Osteoblast (primary cell): ENCODE measurements around the gene ART5. TPM values are rescaled to one million over a fixed set of nuclear protein-coding genes. Genes with fewer than 3 reads are reported as not detected.
A peak's percentile ranks its signal among the peaks of the same experiment; 100 is the strongest.

Experiments
- DNase-seq: peaks from one replicate; pipeline ENCODE4 v3.0.0; 2011; ENCODE audit warnings: low spot score, mixed read lengths; ENCODE audit not compliant: insufficient read length; ENCODE audit errors: missing footprints
- H2AFZ ChIP-seq: 2 replicates; pipeline ENCODE4 v1.6.0; 2011; ENCODE audit warnings: mild to moderate bottlenecking, low read length
- H3K27ac ChIP-seq: 2 replicates; pipeline ENCODE4 v1.5.1; 2011; ENCODE audit warnings: mild to moderate bottlenecking, low read depth, low read length, moderate library complexity
- H3K27me3 ChIP-seq: 2 replicates; pipeline ENCODE4 v1.6.0; 2012; ENCODE audit warnings: mild to moderate bottlenecking, control low read depth, inconsistent platforms, low read length, moderate library complexity; ENCODE audit not compliant: insufficient read depth
- H3K36me3 ChIP-seq: 2 replicates; pipeline ENCODE4 v1.5.1; 2011; ENCODE audit warnings: mild to moderate bottlenecking, low read length, control low read depth, moderate library complexity; ENCODE audit not compliant: insufficient read depth
- H3K4me1 ChIP-seq: 2 replicates; pipeline ENCODE4 v1.5.1; 2011; ENCODE audit warnings: mild to moderate bottlenecking, low read length, control low read depth, moderate library complexity; ENCODE audit not compliant: insufficient read depth
- H3K4me2 ChIP-seq: 2 replicates; pipeline ENCODE4 v1.6.0; 2011; ENCODE audit warnings: mild to moderate bottlenecking, low read length; ENCODE audit not compliant: insufficient read depth
- H3K4me3 ChIP-seq: fragments of 200-600 bp; sonication (generic); 3 replicates; pipeline ENCODE4 v1.5.1; 2012; ENCODE audit warnings: mild to moderate bottlenecking, low read length, inconsistent platforms; ENCODE audit not compliant: insufficient read depth
- H3K79me2 ChIP-seq: 2 replicates; pipeline ENCODE4 v1.6.0; 2012; ENCODE audit warnings: mild to moderate bottlenecking, low read length, control low read depth, inconsistent platforms; ENCODE audit not compliant: insufficient read depth
- H3K9me3 ChIP-seq: 2 replicates; pipeline ENCODE4 v1.5.1; 2011; ENCODE audit warnings: low read depth, low read length, control low read depth
- H4K20me1 ChIP-seq: 2 replicates; pipeline ENCODE4 v1.6.0; 2012; ENCODE audit warnings: mild to moderate bottlenecking, low read length, control low read depth; ENCODE audit not compliant: insufficient read depth
- total RNA-seq: library from RNA; depleted of rRNA; stranded (reverse); fragments of >200 nt; gene quantifications from 2 replicates; pipeline ENCODE4 v1.2.3, GENCODE V29; 2012
- TF ChIP-seq, protein P1 (sequence below): IDR thresholded peaks from 2 replicates; pipeline ENCODE4 v1.5.1; 2011; ENCODE audit warnings: mild to moderate bottlenecking, low read depth, low read length, moderate library complexity; ENCODE audit errors: extremely low read depth

Gene ART5
- total RNA-seq, 1 donor: 0.36 TPM

DNA sequence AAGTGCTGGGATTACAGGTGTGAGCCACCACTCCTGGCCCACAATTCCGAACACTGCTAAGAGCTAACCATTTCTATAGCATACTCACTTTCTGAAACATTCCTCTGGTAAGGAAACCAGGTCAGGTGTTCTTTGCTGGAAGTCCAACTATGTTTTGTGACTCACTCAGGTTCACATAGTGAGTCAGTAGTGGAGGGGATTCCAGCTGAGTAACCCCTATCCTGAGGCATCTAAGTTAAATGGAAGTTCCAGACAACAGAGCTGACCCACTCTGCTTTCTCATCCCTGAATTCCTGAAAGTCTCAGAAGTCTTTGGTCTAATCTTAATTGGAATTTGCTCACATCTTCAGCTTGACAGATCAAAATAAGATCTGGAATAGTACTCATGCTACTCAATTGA lies 32.4 kb upstream of the ART5 start:
- H2AFZ ChIP-seq: no peak overlapping the region
- peak; percentile 87 for DNase-seq
- no peaks in the 10 kb centered on the region for H3K27me3 ChIP-seq
- H3K36me3 ChIP-seq: peaks cover 63% of the 10 kb centered on the region
- no peak overlapping the region for H3K27ac ChIP-seq
- no peaks in the 10 kb centered on the region for H3K79me2 ChIP-seq
- no peaks in the 10 kb centered on the region for H3K9me3 ChIP-seq
- H3K4me3 ChIP-seq: no peak overlapping the region
- no peaks in the 10 kb centered on the region for H3K4me1 ChIP-seq
- TF ChIP-seq, protein P1, sequence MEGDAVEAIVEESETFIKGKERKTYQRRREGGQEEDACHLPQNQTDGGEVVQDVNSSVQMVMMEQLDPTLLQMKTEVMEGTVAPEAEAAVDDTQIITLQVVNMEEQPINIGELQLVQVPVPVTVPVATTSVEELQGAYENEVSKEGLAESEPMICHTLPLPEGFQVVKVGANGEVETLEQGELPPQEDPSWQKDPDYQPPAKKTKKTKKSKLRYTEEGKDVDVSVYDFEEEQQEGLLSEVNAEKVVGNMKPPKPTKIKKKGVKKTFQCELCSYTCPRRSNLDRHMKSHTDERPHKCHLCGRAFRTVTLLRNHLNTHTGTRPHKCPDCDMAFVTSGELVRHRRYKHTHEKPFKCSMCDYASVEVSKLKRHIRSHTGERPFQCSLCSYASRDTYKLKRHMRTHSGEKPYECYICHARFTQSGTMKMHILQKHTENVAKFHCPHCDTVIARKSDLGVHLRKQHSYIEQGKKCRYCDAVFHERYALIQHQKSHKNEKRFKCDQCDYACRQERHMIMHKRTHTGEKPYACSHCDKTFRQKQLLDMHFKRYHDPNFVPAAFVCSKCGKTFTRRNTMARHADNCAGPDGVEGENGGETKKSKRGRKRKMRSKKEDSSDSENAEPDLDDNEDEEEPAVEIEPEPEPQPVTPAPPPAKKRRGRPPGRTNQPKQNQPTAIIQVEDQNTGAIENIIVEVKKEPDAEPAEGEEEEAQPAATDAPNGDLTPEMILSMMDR: no peak
- H4K20me1 ChIP-seq: no peaks in the 10 kb centered on the region
- no peak overlapping the region for H3K4me2 ChIP-seq

DNA sequence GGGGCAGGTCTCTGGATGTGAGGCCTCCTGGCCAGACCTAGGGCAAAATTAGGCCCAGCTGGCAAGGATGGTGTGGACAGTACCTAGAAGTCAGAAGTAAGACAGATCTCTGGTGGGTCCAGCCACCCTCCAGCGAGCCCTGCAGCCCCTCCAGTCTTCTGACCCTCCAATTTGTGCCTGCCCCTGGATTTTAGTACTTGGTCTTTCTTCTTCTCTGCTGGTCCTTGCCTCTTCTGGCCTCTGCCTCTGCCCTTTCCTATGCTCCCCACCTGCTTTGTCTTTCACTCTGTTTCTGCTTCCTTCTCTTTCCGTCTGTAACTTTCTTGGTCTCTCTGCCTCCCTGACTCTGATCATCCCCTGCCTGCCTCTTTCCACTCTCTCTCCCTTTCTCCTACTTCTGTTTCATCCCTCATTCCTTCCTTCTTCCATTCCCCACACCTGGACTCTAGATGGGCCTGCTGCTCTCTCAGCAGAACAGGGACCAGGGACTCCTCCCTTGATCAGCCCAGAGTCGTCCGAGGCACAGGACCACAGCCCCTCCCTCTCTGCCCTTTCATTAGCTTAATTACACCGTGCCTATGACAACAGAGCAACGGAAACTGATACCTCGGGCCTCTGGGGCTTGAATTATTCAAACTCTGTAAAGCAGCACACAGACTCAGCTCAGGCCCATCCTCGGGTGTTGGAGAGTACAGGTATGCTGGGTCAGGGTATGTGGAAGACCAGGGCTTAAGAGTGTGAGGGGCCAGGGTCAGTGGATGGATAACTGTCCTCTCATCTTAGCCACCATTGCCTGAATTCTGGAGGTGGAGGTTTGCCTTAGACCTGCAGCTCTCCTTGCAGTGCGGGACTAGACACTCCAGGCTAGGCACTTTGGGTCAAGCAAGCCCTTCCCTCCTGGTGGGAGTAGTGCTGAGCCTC lies 29.8 kb upstream of the ART5 start, which contains the start of gene CHRNA10:
CHRNA10 (minus strand) TSS at position 51 of the 921 bp plus-strand sequence. CDS start 72 bp downstream, outside the sequence.
- Histone ChIP-seq H3K4me2 (no peak within 1 kb of the TSS), H3K4me3 (no peak within 1 kb of the TSS), H3K27ac (no peak within 1 kb of the TSS), H2AFZ (no peak within 1 kb of the TSS), H4K20me1 (no peaks in the 10 kb centered on the region), H3K9me3 (no peaks in the 10 kb centered on the region), H3K79me2 (no peaks in the 10 kb centered on the region), H3K36me3 (peaks cover 44% of the 10 kb centered on the region), H3K27me3 (no peaks in the 10 kb centered on the region), H3K4me1 (no peaks in the 10 kb centered on the region)
- TF ChIP-seq, protein P1: no peak
- no peak for DNase-seq

DNA sequence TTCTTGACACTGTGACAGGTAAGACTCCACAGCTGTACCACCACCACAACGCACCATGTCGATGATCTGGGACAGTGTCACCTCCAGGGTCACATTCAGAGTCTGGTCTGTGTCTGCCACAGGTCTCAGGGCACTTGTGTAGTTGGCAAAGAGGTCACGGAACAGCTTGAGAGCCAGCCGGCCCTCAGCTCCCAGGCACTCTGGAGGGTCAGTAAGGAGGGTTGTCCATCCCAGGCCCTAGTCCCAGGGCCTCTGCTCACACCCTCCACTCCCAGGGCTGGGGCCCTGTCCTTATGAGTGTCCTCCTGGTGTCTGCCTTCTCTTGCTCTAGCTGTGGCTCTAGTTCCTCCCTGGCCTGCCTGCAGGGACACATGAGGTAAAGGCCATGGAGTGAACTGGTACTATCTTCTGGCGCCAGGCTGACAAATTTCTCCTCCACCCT lies 28.0 kb upstream of the ART5 start:
- Histone ChIP-seq H3K27me3 (no peaks in the 10 kb centered on the region), H3K4me3 (no peak overlapping the region), H3K36me3 (peaks cover 38% of the 10 kb centered on the region), H4K20me1 (no peaks in the 10 kb centered on the region), H3K4me2 (no peak overlapping the region), H2AFZ (no peak overlapping the region), H3K4me1 (no peaks in the 10 kb centered on the region), H3K79me2 (no peaks in the 10 kb centered on the region), H3K27ac (no peak overlapping the region), H3K9me3 (no peaks in the 10 kb centered on the region)
- no peak for DNase-seq
- TF ChIP-seq, protein P1: no peak

DNA sequence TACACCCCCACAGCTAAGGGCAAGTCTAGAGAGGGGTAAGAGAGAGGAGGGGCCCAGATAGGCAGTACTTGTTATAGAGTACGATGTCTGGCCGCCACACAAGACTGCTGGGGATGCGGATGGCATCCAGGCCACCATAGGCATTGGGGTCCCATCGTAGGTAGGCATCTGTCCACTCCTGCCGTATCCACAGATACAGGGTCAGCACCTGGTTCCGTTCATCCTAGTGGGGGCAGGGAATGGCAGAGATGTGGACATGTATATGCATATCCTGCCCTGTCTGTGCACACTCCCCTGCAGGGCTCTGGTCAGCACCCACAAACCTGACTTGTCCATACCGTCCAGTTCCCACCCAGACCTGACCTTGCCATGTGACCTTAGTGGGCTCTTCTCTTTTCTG lies 27.3 kb upstream of the ART5 start:
- Histone ChIP-seq H3K4me3 (no peak overlapping the region), H3K4me2 (no peak overlapping the region), H3K27ac (no peak overlapping the region), H3K9me3 (no peaks in the 10 kb centered on the region), H3K79me2 (no peaks in the 10 kb centered on the region), H3K27me3 (no peaks in the 10 kb centered on the region), H3K36me3 (peaks cover 37% of the 10 kb centered on the region), H2AFZ (no peak overlapping the region), H3K4me1 (no peaks in the 10 kb centered on the region), H4K20me1 (no peaks in the 10 kb centered on the region)
- TF ChIP-seq, protein P1: no peak
- DNase-seq: peak; percentile 56
